MM.1S (cell line): ENCODE data around the gene COG5.

Experiments
- DNase-seq: peaks from one replicate; pipeline ENCODE4 v3.0.0-alpha.2; 2015
- H2AFZ ChIP-seq: fragments of 300-600 bp; sonication (generic); 2 replicates; pipeline ENCODE4 v1.6.0; 2016; ENCODE audit warnings: antibody characterized with exemption, low read length
- H3F3A ChIP-seq: fragments of 300-600 bp; sonication (generic); 2 replicates; pipeline ENCODE4 v1.6.1; 2016; ENCODE audit warnings: mild to moderate bottlenecking, antibody characterized with exemption, low read length, moderate library complexity, mixed read lengths; ENCODE audit not compliant: insufficient read depth
- H3K27ac ChIP-seq: fragments of 300-600 bp; sonication (generic); 2 replicates; pipeline ENCODE4 v1.5.1; 2016; ENCODE audit warnings: mild to moderate bottlenecking, low read length
- H3K27me3 ChIP-seq: fragments of 300-600 bp; sonication (generic); replicated peaks from 2 replicates; pipeline ENCODE4 v1.6.0; 2016; ENCODE audit warnings: low read length; ENCODE audit not compliant: insufficient read depth
- H3K36me3 ChIP-seq: fragments of 300-600 bp; sonication (generic); replicated peaks from 2 replicates; pipeline ENCODE4 v1.6.1; 2016; ENCODE audit warnings: mild to moderate bottlenecking, low read length, mixed read lengths; ENCODE audit not compliant: insufficient read depth
- H3K4me1 ChIP-seq: fragments of 300-600 bp; sonication (generic); 2 replicates; pipeline ENCODE4 v1.6.1; 2016; ENCODE audit warnings: low read length, mixed read lengths
- H3K4me2 ChIP-seq: fragments of 300-600 bp; sonication (generic); 2 replicates; pipeline ENCODE4 v1.6.0; 2016; ENCODE audit warnings: low read depth, low read length
- H3K4me3 ChIP-seq: fragments of 300-600 bp; sonication (generic); 2 replicates; pipeline ENCODE4 v1.5.1; 2016; ENCODE audit warnings: low read length, mixed read lengths
- H3K79me2 ChIP-seq: fragments of 300-600 bp; sonication (generic); 2 replicates; pipeline ENCODE4 v1.6.1; 2016; ENCODE audit warnings: mixed run types, low read length, mixed read lengths
- H3K9ac ChIP-seq: fragments of 300-600 bp; sonication (generic); 2 replicates; pipeline ENCODE4 v1.6.1; 2016; ENCODE audit warnings: low read length, mixed read lengths
- H3K9me2 ChIP-seq: fragments of 300-600 bp; sonication (generic); replicated peaks from 2 replicates; pipeline ENCODE4 v1.6.1; 2016; ENCODE audit warnings: mild to moderate bottlenecking, low read length, mixed read lengths; ENCODE audit not compliant: insufficient read depth
- H3K9me3 ChIP-seq: fragments of 300-600 bp; sonication (generic); replicated peaks from 2 replicates; pipeline ENCODE4 v1.6.1; 2016; ENCODE audit warnings: mild to moderate bottlenecking, low read length, mixed read lengths; ENCODE audit not compliant: insufficient read depth
- H4K20me1 ChIP-seq: fragments of 300-600 bp; sonication (generic); 2 replicates; pipeline ENCODE4 v1.6.1; 2016; ENCODE audit warnings: mild to moderate bottlenecking, low read length, moderate library complexity, mixed read lengths; ENCODE audit not compliant: insufficient read depth
- CTCF ChIP-seq: fragments of 300-600 bp; sonication (generic); IDR thresholded peaks from 2 replicates; pipeline ENCODE4 v1.5.1; 2016; ENCODE audit warnings: antibody characterized with exemption, low read length, mixed read lengths
- EZH2 ChIP-seq: fragments of 300-600 bp; sonication (generic); optimal IDR thresholded peaks from 2 replicates; pipeline ENCODE3; 2017; ENCODE audit warnings: low read depth, mild to moderate bottlenecking, antibody characterized with exemption, low read length, mixed read lengths
- EZH2phosphoT487 ChIP-seq: fragments of 300-600 bp; sonication (generic); IDR thresholded peaks from 2 replicates; pipeline ENCODE4 v1.6.1; 2018; ENCODE audit warnings: antibody characterized with exemption, low read length

The COG5 gene

GRCh38 chr7:107526672-107527071 lies 37.0 kb downstream of the COG5 start:
- no peaks in the 10 kb centered on the region for H3K27me3 ChIP-seq
- no peaks in the 10 kb centered on the region for H3K9me3 ChIP-seq
- no peaks in the 10 kb centered on the region for H3K79me2 ChIP-seq
- no peaks in the 10 kb centered on the region for H3K36me3 ChIP-seq
- H3K9ac ChIP-seq: no peak overlapping the region
- H2AFZ ChIP-seq: no peak overlapping the region
- H3K4me2 ChIP-seq: no peak overlapping the region
- no peaks in the 10 kb centered on the region for H3F3A ChIP-seq
- no peak overlapping the region for H3K27ac ChIP-seq
- TF ChIP-seq EZH2 (no peak), EZH2phosphoT487 (no peak), CTCF (no peak)
- DNase-seq: no peak
- no peaks in the 10 kb centered on the region for H4K20me1 ChIP-seq
- H3K9me2 ChIP-seq: no peaks in the 10 kb centered on the region
- H3K4me1 ChIP-seq: no peaks in the 10 kb centered on the region
- no peak overlapping the region for H3K4me3 ChIP-seq

- no peak overlapping the region for H3K9ac ChIP-seq
- no peaks in the 10 kb centered on the region for H3K27me3 ChIP-seq
- H3F3A ChIP-seq: no peaks in the 10 kb centered on the region
- no peak overlapping the region for H3K4me3 ChIP-seq
- 0 out of 2 replicates have a peak, but pooled peaks cover 7% of the 10 kb centered on the region for H3K4me1 ChIP-seq
- H3K9me2 ChIP-seq: no peaks in the 10 kb centered on the region
- no peaks in the 10 kb centered on the region for H3K36me3 ChIP-seq
- H4K20me1 ChIP-seq: no peaks in the 10 kb centered on the region
- peak overlapping the region; percentile 2; the same call in 1 of the 2 replicates for H3K27ac ChIP-seq
- H2AFZ ChIP-seq: no peak overlapping the region
- H3K79me2 ChIP-seq: no peaks in the 10 kb centered on the region
- TF ChIP-seq CTCF: no peak
- TF ChIP-seq EZH2phosphoT487: no peak
- TF ChIP-seq EZH2: no peak
- H3K9me3 ChIP-seq: no peaks in the 10 kb centered on the region
- DNase-seq: no peak
- no peak overlapping the region for H3K4me2 ChIP-seq
Observed at GRCh38 chr7:107506674-107507339, 56.9 kb downstream of the COG5 start.

- Histone ChIP-seq H3K9me2 (no peaks in the 10 kb centered on the region), H3K79me2 (no peaks in the 10 kb centered on the region), H3K9ac (no peak overlapping the region), H3K27ac (peak overlapping the region; percentile 2; the same call in 1 of the 2 replicates), H2AFZ (no peak overlapping the region), H3F3A (no peaks in the 10 kb centered on the region), H3K4me2 (no peak overlapping the region), H4K20me1 (no peaks in the 10 kb centered on the region), H3K36me3 (no peaks in the 10 kb centered on the region), H3K27me3 (no peaks in the 10 kb centered on the region), H3K4me1 (0 out of 2 replicates have a peak, but pooled peaks cover 7% of the 10 kb centered on the region), H3K9me3 (no peaks in the 10 kb centered on the region), H3K4me3 (no peak overlapping the region)
- no peak for DNase-seq
- TF ChIP-seq EZH2phosphoT487 (no peak), EZH2 (no peak), CTCF (no peak)
Observed at GRCh38 chr7:107505997-107506673, 57.6 kb downstream of the COG5 start.
